ENCODE data around the gene SLC25A14.
A peak's percentile ranks its signal among the peaks of the same experiment; 100 is the strongest.

SLC25A14 gene

GRCh38 chrX:130385520-130385919 is 45.8 kb downstream of the SLC25A14 start, which contains the start of gene GPR119:
Gene GPR119, minus strand, starts transcription at chrX:130385674. Its CDS starts 227 bp downstream, at chrX:130385447.
- DNase-seq = no peak

GRCh38 chrX:130386408-130386808 is 46.7 kb downstream of the SLC25A14 start:
- no peak for DNase-seq

GRCh38 chrX:130393451-130394074 is 53.8 kb downstream of the SLC25A14 start:
- peak; percentile 12 for DNase-seq

GRCh38 chrX:130395341-130395740 is 55.6 kb downstream of the SLC25A14 start:
- DNase-seq = no peak

GRCh38 chrX:130401415-130402207 is 61.9 kb downstream of the SLC25A14 start, which contains the start of gene RBMX2:
Gene RBMX2, plus strand, starts transcription at chrX:130401987. Its CDS starts 46 bp downstream, at chrX:130402033.
- DNase-seq = peak; percentile 81

- DNase-seq = no peak
Measured at GRCh38 chrX:130402208-130402684, 62.5 kb downstream of the SLC25A14 start.

GRCh38 chrX:130413415-130413814 is 73.7 kb downstream of the SLC25A14 start:
- peak; percentile 82 for DNase-seq

- no peak for DNase-seq
Measured at GRCh38 chrX:130414800-130415199, 75.1 kb downstream of the SLC25A14 start.

GRCh38 chrX:130415201-130415600 is 75.5 kb downstream of the SLC25A14 start:
- no peak for DNase-seq

- DNase-seq = no peak
Measured at GRCh38 chrX:130416785-130417184, 77.1 kb downstream of the SLC25A14 start.

GRCh38 chrX:130418066-130418465 is 78.3 kb downstream of the SLC25A14 start:
- DNase-seq = no peak

- no peak for DNase-seq
Measured at GRCh38 chrX:130418740-130419139, 79.0 kb downstream of the SLC25A14 start.

- no peak for DNase-seq
Measured at GRCh38 chrX:130419263-130419662, 79.5 kb downstream of the SLC25A14 start.
